HG03457 (cell line): ENCODE results near the gene PGLYRP4.

Experiments
- ATAC-seq: cut with Tn5 transposase; IDR thresholded peaks from one replicate; pipeline ENCODE4 v1.9.1; 2021; ENCODE audit warnings: moderate number of reproducible peaks; ENCODE audit not compliant: unreplicated experiment

PGLYRP4 gene

GRCh38 chr1:153293480-153293775 lies 55.2 kb downstream of the PGLYRP4 start:
- ATAC-seq = no peak

- no peak for ATAC-seq
Observed at GRCh38 chr1:153292740-153293479, 55.7 kb downstream of the PGLYRP4 start.

- ATAC-seq = no peak
Observed at GRCh38 chr1:153292185-153292584, 56.5 kb downstream of the PGLYRP4 start.

- ATAC-seq = no peak
Observed at GRCh38 chr1:153291514-153291913, 57.1 kb downstream of the PGLYRP4 start.

- no peak for ATAC-seq
Observed at GRCh38 chr1:153288634-153289275, 59.9 kb downstream of the PGLYRP4 start.
